ENCODE results near the gene BCL2A1.
"Not testable (repeated sequence)": the region's sequence is repeated elsewhere in the genome, so short reads cannot be mapped to it uniquely, and the experiment has no call there.

BCL2A1 gene

GRCh38 chr15:79957741-79958140 lies 13.3 kb downstream of the BCL2A1 start:
- DNase-seq (ENCODE audit: low spot score) = no peak

- no peak for DNase-seq (ENCODE audit: low spot score)
Measured at GRCh38 chr15:79956354-79956939, 14.5 kb downstream of the BCL2A1 start.

DNA sequence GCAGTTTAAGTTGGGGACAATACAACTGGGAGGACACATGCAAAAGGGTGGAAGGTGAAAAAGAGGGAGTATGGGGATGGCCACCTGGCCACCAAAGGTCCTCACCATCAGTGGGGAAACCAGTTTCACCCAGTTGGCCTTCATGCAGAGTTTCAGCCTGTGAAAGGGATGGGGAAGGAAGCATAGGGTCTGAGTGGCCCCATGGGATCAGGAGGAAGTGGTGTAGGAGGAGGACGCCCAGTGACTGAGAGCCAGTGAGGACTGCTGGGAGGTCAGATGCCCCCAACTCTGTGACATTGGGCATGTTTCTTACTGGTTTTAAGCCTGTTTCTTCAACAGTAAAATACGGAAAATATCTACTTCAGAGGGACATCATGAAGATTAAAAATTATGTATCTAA lies 16.3 kb downstream of the BCL2A1 start:
- DNase-seq (ENCODE audit: low spot score) = no peak

DNA sequence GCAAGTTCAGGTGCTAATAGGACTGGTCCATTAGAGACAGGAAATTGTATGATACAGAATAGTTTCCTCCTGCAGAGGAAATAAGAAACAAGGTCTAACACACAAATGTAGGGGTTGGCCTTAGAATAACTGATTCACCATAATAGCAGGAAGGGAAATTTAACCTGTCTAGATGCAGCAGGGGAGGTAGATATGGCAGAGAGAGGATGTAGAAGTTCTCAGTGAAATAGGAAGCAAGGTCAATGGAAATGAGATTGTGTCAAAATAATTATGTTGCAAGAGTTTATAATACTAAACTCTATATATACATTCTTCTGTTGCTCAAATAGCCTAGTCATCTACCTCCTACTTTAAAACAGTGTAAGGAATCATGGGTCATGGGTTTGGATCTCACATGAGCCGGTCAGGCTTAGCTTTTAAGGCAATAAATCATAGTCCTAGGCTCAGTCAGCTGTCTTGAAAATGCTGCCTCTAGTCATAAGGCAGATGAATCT lies 17.0 kb downstream of the BCL2A1 start:
- no peak for DNase-seq (ENCODE audit: low spot score)

DNA sequence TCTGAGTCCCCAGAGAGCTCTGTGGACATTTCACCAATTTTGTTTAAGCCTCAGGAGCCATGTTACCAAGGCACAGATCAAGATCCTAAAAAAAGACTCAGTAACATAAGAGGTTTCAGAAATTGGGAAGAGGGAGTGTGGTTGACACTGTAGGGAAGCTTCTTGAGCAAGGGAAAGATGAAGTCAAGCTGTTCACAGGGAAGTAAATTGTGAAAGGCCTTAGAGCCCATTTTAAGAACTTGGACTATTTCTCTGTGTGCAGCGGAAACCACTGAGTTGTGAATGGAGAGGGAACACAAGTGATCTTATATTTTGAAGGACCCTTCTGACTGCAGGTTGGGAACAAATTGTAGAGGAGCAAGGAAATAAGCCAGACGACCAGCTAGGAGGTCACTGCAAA lies 18.7 kb downstream of the BCL2A1 start:
- no peak for DNase-seq (ENCODE audit: low spot score)

- no peak for DNase-seq (ENCODE audit: low spot score)
Measured at GRCh38 chr15:79950247-79950646, 20.7 kb downstream of the BCL2A1 start.

DNA sequence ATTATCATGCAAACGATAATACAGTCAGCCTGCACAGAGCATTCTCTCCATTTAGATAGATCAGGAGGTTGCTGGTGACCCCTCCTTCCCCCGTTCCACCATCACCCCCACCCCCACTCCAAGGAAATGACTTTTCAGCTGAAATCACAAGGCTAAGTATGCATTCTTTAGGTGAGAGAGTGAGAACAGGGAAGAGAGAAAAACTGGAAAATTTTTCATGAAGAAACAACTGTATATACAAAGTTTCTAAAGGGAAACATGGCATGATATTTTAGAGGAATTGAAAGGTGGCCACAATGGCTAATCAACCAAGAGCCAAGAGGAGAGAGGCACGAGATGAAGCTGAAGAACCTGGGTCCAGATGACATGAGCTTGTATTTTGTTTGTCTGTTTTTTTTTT lies 22.2 kb downstream of the BCL2A1 start:
- no peak for DNase-seq (ENCODE audit: low spot score)

DNA sequence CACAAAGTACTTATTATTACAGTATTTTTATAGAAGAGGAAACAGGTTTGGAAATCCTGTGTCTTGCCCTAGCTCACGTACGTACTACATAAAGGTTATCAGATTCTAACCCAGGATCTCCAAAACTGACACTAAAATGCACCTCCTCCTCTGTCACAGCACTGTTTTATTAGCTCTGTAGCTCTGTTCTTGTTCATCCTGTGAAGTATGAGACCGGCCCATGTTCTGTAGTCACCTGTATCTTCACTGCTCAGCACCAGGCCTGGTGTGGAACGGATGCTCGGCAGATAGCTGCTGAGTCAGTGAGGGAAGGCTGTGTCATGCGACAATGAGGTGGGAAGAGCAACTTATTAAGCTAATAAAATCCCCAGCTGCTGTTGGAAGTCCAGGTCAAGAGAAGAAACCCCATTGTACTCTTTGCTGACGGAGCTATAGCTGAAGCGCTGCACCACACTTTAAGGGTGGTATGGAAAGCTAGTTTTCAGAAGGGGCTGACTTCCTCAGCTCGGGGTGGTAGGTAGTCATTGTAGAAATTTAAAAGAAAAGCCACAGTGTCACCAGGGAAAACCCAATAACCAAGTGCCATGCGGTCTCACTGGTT lies 22.8 kb downstream of the BCL2A1 start:
- DNase-seq (ENCODE audit: low spot score) = no peak

GRCh38 chr15:79947009-79947408 lies 24.0 kb downstream of the BCL2A1 start:
- no peak for DNase-seq (ENCODE audit: low spot score)

DNA sequence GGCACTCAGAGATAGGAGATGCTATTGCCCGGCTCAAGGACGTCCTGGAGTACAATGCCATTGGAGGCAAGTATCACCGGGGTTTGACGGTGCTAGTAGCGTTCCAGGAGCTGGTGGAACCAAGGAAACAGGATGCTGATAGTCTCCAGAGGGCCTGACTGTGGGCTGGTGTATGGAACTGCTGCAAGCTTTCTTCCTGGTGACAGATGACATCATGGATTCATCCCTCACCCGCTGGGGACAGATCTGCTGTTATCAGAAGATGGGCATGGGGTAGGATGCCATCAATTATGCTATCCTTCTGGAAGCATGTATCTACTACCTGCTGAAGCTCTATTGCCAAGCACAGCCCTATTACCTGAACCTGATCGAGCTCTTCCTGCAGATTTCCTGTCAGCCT lies 26.4 kb downstream of the BCL2A1 start:
- no peak for DNase-seq (ENCODE audit: low spot score)

GRCh38 chr15:79943820-79944219 lies 27.2 kb downstream of the BCL2A1 start:
- no peak for DNase-seq (ENCODE audit: low spot score)

DNA sequence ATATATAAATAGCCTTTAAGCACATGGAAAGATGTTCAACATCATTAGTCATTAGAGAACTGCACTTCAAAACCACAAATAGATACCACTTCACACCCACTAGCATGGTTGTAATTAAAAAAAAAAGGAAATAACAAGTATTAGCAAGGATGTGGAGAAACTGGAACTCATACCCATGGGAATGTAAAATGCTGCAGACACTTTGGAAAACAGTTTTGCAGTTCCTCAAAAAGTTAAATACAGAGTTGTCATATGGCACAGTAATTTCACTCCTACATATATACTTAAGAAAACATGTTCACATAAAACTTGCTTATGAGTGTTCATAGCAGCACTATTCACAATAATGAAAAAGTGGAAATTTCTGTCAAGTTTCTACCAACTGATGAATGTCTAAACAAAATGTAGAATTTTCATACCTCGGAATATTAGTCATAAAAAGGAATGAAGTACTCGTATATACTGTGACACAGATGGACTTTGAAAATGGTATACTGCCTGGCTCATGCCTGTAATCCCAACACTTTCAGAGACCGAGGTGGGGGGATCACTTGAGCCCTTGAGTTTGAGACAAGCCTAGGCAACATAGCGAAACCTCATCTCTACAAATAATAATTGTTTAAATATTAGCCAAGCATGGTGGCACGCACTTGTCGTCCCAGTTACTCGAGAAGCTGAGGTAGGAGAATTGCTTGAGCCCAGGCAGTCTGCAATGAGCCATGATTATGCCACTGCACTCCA lies 28.1 kb downstream of the BCL2A1 start:
- no peak for DNase-seq (ENCODE audit: low spot score)

GRCh38 chr15:79939399-79939798 lies 31.6 kb downstream of the BCL2A1 start:
- DNase-seq (ENCODE audit: low spot score) = no peak

DNA sequence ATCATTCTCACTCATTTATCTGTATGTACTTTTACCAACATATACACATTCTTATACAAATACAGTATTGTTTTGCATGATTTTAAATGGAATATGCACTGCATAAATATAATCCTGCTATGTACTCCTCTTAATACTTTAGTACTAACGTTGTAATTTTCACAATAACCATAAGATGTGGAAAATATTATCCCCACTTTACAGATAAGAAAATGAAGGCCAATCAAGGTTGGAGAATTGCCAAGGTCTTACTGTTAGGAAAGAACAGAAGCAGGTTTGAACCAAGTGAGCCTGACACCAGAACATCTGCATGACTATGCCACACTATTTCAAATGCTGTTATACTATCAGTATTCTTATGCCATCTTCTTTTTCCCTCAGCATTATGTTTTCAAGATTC lies 32.9 kb downstream of the BCL2A1 start:
- no peak for DNase-seq (ENCODE audit: low spot score)

GRCh38 chr15:79935556-79936201 lies 35.3 kb downstream of the BCL2A1 start:
- DNase-seq (ENCODE audit: low spot score) = not testable (repeated sequence)

DNA sequence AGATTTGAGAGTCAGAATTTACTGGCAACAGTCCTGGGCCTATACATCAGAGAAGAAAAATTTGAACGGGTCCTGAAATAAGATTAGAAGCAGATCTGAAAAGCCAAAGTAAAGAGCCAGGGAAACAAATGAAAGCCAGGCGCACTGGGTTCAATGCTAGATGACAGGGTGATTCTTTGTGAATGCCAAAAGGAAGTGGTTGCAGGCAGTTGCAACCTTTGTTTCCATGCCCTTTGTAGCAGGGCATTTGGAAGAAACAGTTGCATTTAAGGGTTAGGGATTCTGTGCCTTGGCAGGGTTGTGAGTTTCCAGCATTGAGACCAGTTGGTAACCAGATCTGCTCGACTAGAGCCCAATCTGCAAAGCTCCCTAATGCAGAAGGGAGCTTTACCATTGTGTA lies 37.8 kb downstream of the BCL2A1 start:
- no peak for DNase-seq (ENCODE audit: low spot score)

- no peak for DNase-seq (ENCODE audit: low spot score)
Measured at GRCh38 chr15:79932447-79932846, 38.5 kb downstream of the BCL2A1 start.

DNA sequence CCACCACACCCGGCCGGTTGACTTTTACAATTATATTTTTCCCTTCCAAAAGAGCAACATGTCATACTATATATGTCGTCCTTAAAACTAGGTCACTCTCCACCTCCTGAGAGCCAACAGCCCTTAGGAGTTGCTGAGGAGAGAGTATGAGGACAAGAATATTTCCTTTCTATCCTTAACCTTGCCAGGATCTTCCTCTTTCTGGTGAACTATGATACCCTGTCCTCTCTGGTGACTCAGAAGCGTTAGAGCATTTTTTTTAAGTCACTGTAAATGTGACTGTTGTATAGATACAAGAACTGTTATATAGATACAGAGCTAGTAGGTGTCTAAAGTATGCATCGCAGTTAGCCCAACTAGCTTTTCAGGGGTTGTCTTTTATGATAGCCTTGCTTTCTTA lies 40.5 kb downstream of the BCL2A1 start:
- no peak for DNase-seq (ENCODE audit: low spot score)

DNA sequence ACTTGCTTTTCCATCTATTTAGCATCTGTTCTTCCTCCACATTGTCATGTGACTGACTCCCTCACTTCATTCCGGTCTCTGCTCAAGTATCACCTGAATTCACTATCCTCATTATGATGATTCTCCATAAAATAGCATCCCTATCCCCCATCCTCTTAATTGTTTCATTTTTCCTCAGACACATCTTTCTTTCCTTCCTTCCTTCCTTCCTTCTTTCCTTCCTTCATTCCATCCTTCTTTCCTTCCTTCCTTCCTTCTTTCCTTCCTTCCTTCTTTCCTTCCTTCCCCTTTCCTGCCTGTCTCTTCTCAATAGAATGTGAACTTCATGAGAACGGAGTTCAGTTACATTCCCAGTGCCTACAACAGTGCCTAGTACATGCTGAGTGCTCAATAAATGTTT lies 41.6 kb downstream of the BCL2A1 start:
- no peak for DNase-seq (ENCODE audit: low spot score)

GRCh38 chr15:79926116-79926515 lies 44.9 kb downstream of the BCL2A1 start:
- DNase-seq (ENCODE audit: low spot score) = not testable (repeated sequence)

GRCh38 chr15:79924379-79924778 lies 46.6 kb downstream of the BCL2A1 start:
- DNase-seq (ENCODE audit: low spot score) = no peak

DNA sequence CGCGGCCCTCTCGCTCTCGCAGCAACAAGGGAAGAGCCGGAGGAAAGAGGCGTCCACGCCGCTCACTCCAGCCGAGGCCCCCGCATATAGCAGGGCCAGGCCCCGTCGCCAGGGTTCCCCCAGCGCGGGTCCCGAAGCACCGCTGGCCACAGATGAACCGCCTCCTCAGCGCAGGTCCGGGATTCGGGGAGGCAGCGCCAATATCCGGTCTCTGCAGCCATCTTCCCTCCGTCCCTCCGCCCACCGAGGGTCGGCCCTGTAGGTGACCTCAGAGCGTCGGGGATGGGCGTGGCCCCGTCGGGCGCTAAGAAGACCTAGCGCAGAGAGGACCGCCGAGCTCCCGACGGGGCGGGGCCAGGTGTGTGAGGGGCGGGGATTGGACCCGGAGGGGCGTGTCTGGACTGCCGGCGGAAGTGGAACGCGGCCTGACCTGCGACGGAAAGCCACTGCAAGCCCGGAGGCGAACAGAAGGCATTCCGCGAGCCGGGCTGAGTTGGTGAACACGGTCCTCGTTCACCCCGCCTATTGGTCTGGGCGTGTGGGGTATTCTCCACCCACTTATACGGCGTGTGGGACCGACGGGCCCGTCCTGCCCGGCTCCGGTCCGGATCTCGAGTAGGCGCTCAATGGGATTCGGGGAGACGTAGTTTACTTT lies 47.4 kb downstream of the BCL2A1 start:
- peak; percentile 76 for DNase-seq (ENCODE audit: low spot score)
